ENCODE results near the gene UBC.

The UBC gene

GRCh38 chr12:124863416-124864325, 50.8 kb downstream of the UBC start, which contains the start of gene SCARB1 (continued):
- TF ChIP-seq ZNF518A (tag by site-specific recombination; conservative IDR thresholded peaks at IDR 0.05; ENCODE audit: low read depth): peak; percentile 69
- TF ChIP-seq GLI2 (tag by site-specific recombination; IDR thresholded peaks at IDR 0.05; ENCODE audit: borderline replicate concordance, low read depth): no peak
- no peak for TF ChIP-seq ZNF132 (tag by site-specific recombination; IDR thresholded peaks at IDR 0.05; ENCODE audit: borderline replicate concordance)
- TF ChIP-seq GLI4 (tag by site-specific recombination; IDR thresholded peaks at IDR 0.05): no peak
- no peak for TF ChIP-seq ZNF654 (tag by site-specific recombination; IDR thresholded peaks at IDR 0.05; ENCODE audit: low read depth)
- peak; percentile 94 for TF ChIP-seq ZFP69B (tag by site-specific recombination; IDR thresholded peaks at IDR 0.05)
- no peak for TF ChIP-seq ZSCAN16 (tag by site-specific recombination; IDR thresholded peaks at IDR 0.05)
- no peak for TF ChIP-seq GFI1B (tag by site-specific recombination; IDR thresholded peaks at IDR 0.05)
- no peak for TF ChIP-seq ELK4 (IDR thresholded peaks at IDR 0.05; ENCODE audit: borderline replicate concordance, low read depth, low read length)
- no peak for TF ChIP-seq RBAK (tag by site-specific recombination; IDR thresholded peaks at IDR 0.05)
- TF ChIP-seq KLF9 (tag by site-specific recombination; IDR thresholded peaks at IDR 0.05; ENCODE audit: low read depth): peak; percentile 67; the same call in 1 of the 2 replicates

GRCh38 chr12:124862768-124863415, 51.6 kb downstream of the UBC start:
- H3K4me3 ChIP-seq (ENCODE audit: low read depth, low read length): peak overlapping the region; percentile 59
- H3K27ac ChIP-seq (ENCODE audit: extremely low read depth, low read depth, low read length): peak overlapping the region; percentile 75; the same call in 1 of the 2 replicates
- ChIA-PET POLR2A (interaction anchor here (0.6 to 2.7 kb wide), 3 partner anchors 10 to 143 kb away, joined by 3 to 9 read pairs (median 4); no protein-coding TSS in a partner anchor), CTCF (interaction anchor here (1.1 to 2.1 kb wide), 2 partner anchors 38 to 43 kb away, joined by 3 to 7 read pairs; no protein-coding TSS in a partner anchor)
- H3K9me3 ChIP-seq (ENCODE audit: control insufficient read depth, insufficient read depth, low read depth, low read length): no peaks in the 10 kb centered on the region
- peaks cover 5 to 19% of the 10 kb centered on the region in 2 experiments; a peak in 2 of 3 replicates for H3K36me3 ChIP-seq (ENCODE audit: control insufficient read depth in 2 of 2, insufficient read depth in 1 of 2, low read length in 2 of 2)
- H3K4me1 ChIP-seq (ENCODE audit: control insufficient read depth, insufficient read depth, low read length): no peaks in the 10 kb centered on the region; the same call in none of the 2 replicates
- TF ChIP-seq ZFP69B (tag by site-specific recombination; IDR thresholded peaks at IDR 0.05) (no peak), ZBTB20 (tag by site-specific recombination; IDR thresholded peaks at IDR 0.05) (no peak; the same call in 1 of the 2 replicates), ZNF121 (tag by site-specific recombination; IDR thresholded peaks at IDR 0.05) (no peak), PBX3 (CRISPR knock-in tag; IDR thresholded peaks at IDR 0.05) (0 out of 2 replicates have a peak, but pooled peaks have one; percentile 0), ZNF335 (tag by site-specific recombination; conservative IDR thresholded peaks at IDR 0.05) (peak; percentile 67; the same call in 1 of the 2 replicates), ZBTB17 (tag by site-specific recombination; IDR thresholded peaks at IDR 0.05) (peak; percentile 94), KLF8 (tag by site-specific recombination; IDR thresholded peaks at IDR 0.05) (no peak)

Data from HEK293 (cell line).